Measurements from ENCODE around the gene RNPS1.

RNPS1 gene

DNA sequence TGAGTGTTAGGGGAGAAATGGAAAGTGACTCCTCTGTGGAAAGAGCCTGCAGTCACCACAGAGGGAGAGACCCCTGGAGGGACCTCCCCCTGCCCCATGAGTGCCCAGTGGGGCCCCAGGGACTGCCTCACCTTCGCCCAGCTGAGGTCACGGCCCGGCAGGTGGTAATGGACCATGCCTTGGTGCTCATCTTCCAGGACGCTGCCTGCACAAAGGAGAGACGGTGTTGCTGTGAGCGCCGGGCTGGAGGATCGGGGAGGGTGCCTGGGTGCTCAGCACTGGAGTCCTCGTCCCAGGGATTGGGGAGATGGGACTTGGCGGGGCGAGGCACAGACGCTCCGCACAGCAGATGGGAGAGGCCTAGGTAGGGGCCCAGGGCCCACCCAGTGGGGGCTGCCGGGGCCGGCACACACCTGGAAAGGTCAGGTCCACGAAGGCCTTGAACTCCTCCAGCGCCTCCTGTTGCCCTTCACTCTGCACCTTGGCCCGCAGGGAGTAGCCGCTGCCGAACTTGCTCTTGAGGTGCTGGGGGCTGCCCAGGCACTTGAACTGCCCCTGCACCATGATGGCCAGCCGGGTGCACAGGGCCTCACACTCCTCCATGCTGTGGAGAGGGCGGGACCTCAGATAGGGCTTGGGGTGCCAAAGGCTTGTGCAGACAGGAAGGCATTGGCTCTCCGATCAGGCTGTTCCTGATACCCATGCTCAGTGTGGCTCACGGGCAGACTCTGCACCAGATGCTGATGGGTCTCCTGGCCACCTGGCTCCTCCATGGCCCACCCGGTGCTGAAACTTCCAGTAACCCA lies 9.7 kb upstream of the RNPS1 start:
- no peak overlapping the region for H4K91ac ChIP-seq (ENCODE audit: low read depth, low read length, poor library complexity)
- H2AK5ac ChIP-seq (ENCODE audit: low read depth, low read length): no peak overlapping the region
- no peak overlapping the region for H3K27ac ChIP-seq (replicated peaks; ENCODE audit: low read length)
- no peak for DNase-seq (ENCODE audit: low spot score)
- no peak overlapping the region for H3K4ac ChIP-seq (ENCODE audit: low read length)
- peak overlapping the region; percentile 56 for H3K14ac ChIP-seq (ENCODE audit: low read length)
- no peak overlapping the region for H2BK15ac ChIP-seq (ENCODE audit: low read length)
- H2AFZ ChIP-seq (ENCODE audit: low read length): no peak overlapping the region
- no CpG with 5 or more reads among the region's 25 CpGs for WGBS, 2 donors (ENCODE audit: extremely low coverage in 2 of 2, insufficient read length in 2 of 2, insufficient replicate concordance in 1 of 2)
- no peaks in the 10 kb centered on the region for H3K4me1 ChIP-seq (ENCODE audit: control insufficient read depth in 2 of 2, insufficient read depth in 1 of 2, low read depth in 1 of 2, low read length in 2 of 2)
- H3K79me1 ChIP-seq (ENCODE audit: low read depth, low read length): peaks cover 2% of the 10 kb centered on the region
- H3K23ac ChIP-seq (ENCODE audit: low read depth, low read length, poor library complexity): peak overlapping the region; percentile 73
- peak overlapping the region; percentile 24 for H2BK5ac ChIP-seq (ENCODE audit: low read length)
- H3K9me3 ChIP-seq (replicated peaks in 1 of 2; ENCODE audit: control insufficient read depth in 2 of 2, insufficient read depth in 1 of 2, low read depth in 1 of 2, low read length in 2 of 2): no peaks in the 10 kb centered on the region
- no peak overlapping the region for H4K8ac ChIP-seq (ENCODE audit: low read depth, low read length)
- no peak overlapping the region for H3K18ac ChIP-seq (ENCODE audit: low read length)
- no peak overlapping the region for H3K4me2 ChIP-seq (ENCODE audit: insufficient read depth, low read length, poor library complexity, severe bottlenecking)
- H3K4me3 ChIP-seq (ENCODE audit: low read length in 2 of 2): peak overlapping the region in 1 of 2 donors; percentile 20
- H3K9ac ChIP-seq (ENCODE audit: low read depth, low read length, poor library complexity): no peak overlapping the region
- no peak overlapping the region for H2BK12ac ChIP-seq (ENCODE audit: low read length)
- no peaks in the 10 kb centered on the region for H3K27me3 ChIP-seq (ENCODE audit: control insufficient read depth in 3 of 3, insufficient read depth in 3 of 3, low read depth in 1 of 3, low read length in 3 of 3)
- H3K36me3 ChIP-seq (replicated peaks in 1 of 2; ENCODE audit: control insufficient read depth in 2 of 2, insufficient read depth in 2 of 2, low read length in 2 of 2): peaks cover 0 to 10% of the 10 kb centered on the region in 2 donors
- no peak overlapping the region for H2BK120ac ChIP-seq (ENCODE audit: low read depth, low read length)

- Histone ChIP-seq H3K18ac (ENCODE audit: low read length) (no peak overlapping the region), H2BK5ac (ENCODE audit: low read length) (no peak overlapping the region), H3K23ac (ENCODE audit: low read depth, low read length, poor library complexity) (no peak overlapping the region), H3K36me3 (replicated peaks in 1 of 2; ENCODE audit: control insufficient read depth in 2 of 2, insufficient read depth in 2 of 2, low read length in 2 of 2) (peaks cover 0 to 12% of the 10 kb centered on the region in 2 donors), H4K8ac (ENCODE audit: low read depth, low read length) (no peak overlapping the region), H3K4me1 (ENCODE audit: control insufficient read depth in 2 of 2, insufficient read depth in 1 of 2, low read depth in 1 of 2, low read length in 2 of 2) (no peaks in the 10 kb centered on the region), H4K91ac (ENCODE audit: low read depth, low read length, poor library complexity) (peak overlapping the region; percentile 43), H3K27me3 (ENCODE audit: control insufficient read depth in 3 of 3, insufficient read depth in 3 of 3, low read depth in 1 of 3, low read length in 3 of 3) (no peaks in the 10 kb centered on the region), H2BK15ac (ENCODE audit: low read length) (no peak overlapping the region), H2BK12ac (ENCODE audit: low read length) (no peak overlapping the region), H3K4ac (ENCODE audit: low read length) (no peak overlapping the region), H3K9me3 (replicated peaks in 1 of 2; ENCODE audit: control insufficient read depth in 2 of 2, insufficient read depth in 1 of 2, low read depth in 1 of 2, low read length in 2 of 2) (no peaks in the 10 kb centered on the region), H3K79me1 (ENCODE audit: low read depth, low read length) (peaks cover 5% of the 10 kb centered on the region), H2BK120ac (ENCODE audit: low read depth, low read length) (no peak overlapping the region), H2AFZ (ENCODE audit: low read length) (no peak overlapping the region), H3K4me2 (ENCODE audit: insufficient read depth, low read length, poor library complexity, severe bottlenecking) (no peak overlapping the region), H3K27ac (replicated peaks; ENCODE audit: low read length) (no peak overlapping the region), H3K4me3 (ENCODE audit: low read length in 2 of 2) (no peak overlapping the region), H3K9ac (ENCODE audit: low read depth, low read length, poor library complexity) (no peak overlapping the region), H3K14ac (ENCODE audit: low read length) (no peak overlapping the region), H2AK5ac (ENCODE audit: low read depth, low read length) (peak overlapping the region; percentile 35)
- DNase-seq (ENCODE audit: low spot score): no peak
- WGBS, 2 donors (ENCODE audit: extremely low coverage in 2 of 2, insufficient read length in 2 of 2, insufficient replicate concordance in 1 of 2): no CpG with 5 or more reads among the region's 26 CpGs
These were observed 8.7 kb upstream of the RNPS1 start for GRCh38 chr16:2276368-2277195.

- no peak overlapping the region for H3K27ac ChIP-seq (replicated peaks; ENCODE audit: low read length)
- no peaks in the 10 kb centered on the region for H3K4me1 ChIP-seq (ENCODE audit: control insufficient read depth in 2 of 2, insufficient read depth in 1 of 2, low read depth in 1 of 2, low read length in 2 of 2)
- H3K4me3 ChIP-seq (ENCODE audit: low read length in 2 of 2): no peak overlapping the region
- H2BK15ac ChIP-seq (ENCODE audit: low read length): no peak overlapping the region
- no peak overlapping the region for H2AFZ ChIP-seq (ENCODE audit: low read length)
- H3K27me3 ChIP-seq (ENCODE audit: control insufficient read depth in 3 of 3, insufficient read depth in 3 of 3, low read depth in 1 of 3, low read length in 3 of 3): no peaks in the 10 kb centered on the region
- H3K18ac ChIP-seq (ENCODE audit: low read length): no peak overlapping the region
- no peak overlapping the region for H3K4ac ChIP-seq (ENCODE audit: low read length)
- H3K36me3 ChIP-seq (replicated peaks in 1 of 2; ENCODE audit: control insufficient read depth in 2 of 2, insufficient read depth in 2 of 2, low read length in 2 of 2): peaks cover 0 to 11% of the 10 kb centered on the region in 2 donors
- no peak overlapping the region for H3K23ac ChIP-seq (ENCODE audit: low read depth, low read length, poor library complexity)
- H2AK5ac ChIP-seq (ENCODE audit: low read depth, low read length): no peak overlapping the region
- no peak overlapping the region for H3K4me2 ChIP-seq (ENCODE audit: insufficient read depth, low read length, poor library complexity, severe bottlenecking)
- H2BK5ac ChIP-seq (ENCODE audit: low read length): no peak overlapping the region
- H4K8ac ChIP-seq (ENCODE audit: low read depth, low read length): no peak overlapping the region
- H2BK12ac ChIP-seq (ENCODE audit: low read length): no peak overlapping the region
- no peak overlapping the region for H3K9ac ChIP-seq (ENCODE audit: low read depth, low read length, poor library complexity)
- H3K14ac ChIP-seq (ENCODE audit: low read length): no peak overlapping the region
- H2BK120ac ChIP-seq (ENCODE audit: low read depth, low read length): no peak overlapping the region
- no peak overlapping the region for H4K91ac ChIP-seq (ENCODE audit: low read depth, low read length, poor library complexity)
- no CpG with 5 or more reads among the region's 30 CpGs for WGBS, 2 donors (ENCODE audit: extremely low coverage in 2 of 2, insufficient read length in 2 of 2, insufficient replicate concordance in 1 of 2)
- H3K9me3 ChIP-seq (replicated peaks in 1 of 2; ENCODE audit: control insufficient read depth in 2 of 2, insufficient read depth in 1 of 2, low read depth in 1 of 2, low read length in 2 of 2): no peaks in the 10 kb centered on the region
- peaks cover 6% of the 10 kb centered on the region for H3K79me1 ChIP-seq (ENCODE audit: low read depth, low read length)
- no peak for DNase-seq (ENCODE audit: low spot score)
These were observed 7.8 kb upstream of the RNPS1 start for GRCh38 chr16:2275476-2276367.
